GM12878 (cell line): ENCODE results near the gene LNX2. TPM values are rescaled to one million over a fixed set of nuclear protein-coding genes. Genes with fewer than 3 reads are reported as not detected.

Experiments
- ATAC-seq: fragments of 200-7000 bp; cut with Tn5 transposase; 3 replicates; pipeline ENCODE4 v1.9.1; 2020; ENCODE audit warnings: mild to moderate bottlenecking, moderate library complexity
- BruUV-seq: library from RNA; stranded (reverse); fragments of 400-500 nt; replicated peaks from 2 replicates; lab custom pipeline; 2021; lab: Mats Ljungman, UMichigan
- CTCF ChIA-PET: fragments of 300-600 bp; sonication (Branson Sonifier 250); formaldehyde crosslinking; extraction: SDS; loops from one replicate; lab custom pipeline; 2021; ENCODE audit warnings: inconsistent platforms; lab: Yijun Ruan, JAX
- POLR2A ChIA-PET: fragments of 350-600 bp; formaldehyde crosslinking; extraction: SDS; loops from one replicate; lab custom pipeline; 2021; ENCODE audit warnings: inconsistent platforms; lab: Charles Lee
- RAD21 ChIA-PET: fragments of 300-600 bp; sonication (Branson Sonifier 250); formaldehyde crosslinking; loops from one replicate; lab custom pipeline; 2023; ENCODE audit warnings: antibody characterized with exemption; ENCODE audit not compliant: unreplicated experiment; lab: Charles Lee
- SMC1A ChIA-PET: fragments of 300-600 bp; sonication (Branson Sonifier 250); formaldehyde crosslinking; loops from one replicate; lab custom pipeline; 2023; ENCODE audit not compliant: unreplicated experiment, uncharacterized antibody; lab: Charles Lee
- DNase-seq: peaks from one replicate; pipeline ENCODE4 v3.0.0-alpha.2; 2011; ENCODE audit warnings: low read depth, low spot score
- FAIRE-seq: peaks from 3 replicates; lab custom pipeline; 2011; peaks lifted over from hg19 to GRCh38; lab: Jason Lieb, UNC
- H2AFZ ChIP-seq: 2 replicates; pipeline ENCODE4 v1.6.0; 2011; ENCODE audit warnings: low read depth, low read length, control low read depth; ENCODE audit not compliant: control insufficient read depth
- H3K27ac ChIP-seq: 2 replicates; pipeline ENCODE4 v1.5.1; 2011; ENCODE audit warnings: control low read depth; ENCODE audit not compliant: control insufficient read depth, insufficient read depth
- H3K27me3 ChIP-seq, 2 experiments: replicated peaks in 1 of 2; 2 replicates each; pipeline versions ENCODE4 v1.6.0 to v1.6.1; 2011; ENCODE audit warnings: low read length in 1 of 2; ENCODE audit not compliant: control insufficient read depth in 2 of 2, insufficient read depth in 2 of 2
- H3K36me3 ChIP-seq, 2 experiments: 2 replicates each; pipeline ENCODE4 v1.5.1; 2011; ENCODE audit warnings: low read length in 1 of 2; ENCODE audit not compliant: control insufficient read depth in 2 of 2, insufficient read depth in 2 of 2
- H3K4me1 ChIP-seq: 2 replicates; pipeline ENCODE4 v1.6.1; 2011; ENCODE audit warnings: mild to moderate bottlenecking, low read length, moderate library complexity, mixed read lengths; ENCODE audit not compliant: control insufficient read depth, insufficient read depth
- H3K4me2 ChIP-seq: 2 replicates; pipeline ENCODE4 v1.6.0; 2011; ENCODE audit warnings: control low read depth; ENCODE audit not compliant: control insufficient read depth, insufficient read depth
- H3K4me3 ChIP-seq: fragments of 200-600 bp; sonication (generic); 2 replicates; pipeline ENCODE4 v1.5.1; 2016
- H3K79me2 ChIP-seq: 2 replicates; pipeline ENCODE4 v1.6.0; 2011; ENCODE audit warnings: low read length; ENCODE audit not compliant: control insufficient read depth, insufficient read depth
- H3K9ac ChIP-seq: 2 replicates; pipeline ENCODE4 v1.8.0; 2011; ENCODE audit warnings: low read length, control low read depth, mixed read lengths; ENCODE audit not compliant: control insufficient read depth, insufficient read depth
- H3K9me3 ChIP-seq: replicated peaks from 3 replicates; pipeline ENCODE4 v1.5.1; 2011; ENCODE audit warnings: mild to moderate bottlenecking, low read length; ENCODE audit not compliant: control insufficient read depth, insufficient read depth
- H4K20me1 ChIP-seq: 2 replicates; pipeline ENCODE4 v1.6.0; 2011; ENCODE audit not compliant: control insufficient read depth, insufficient read depth
- CBFB ChIP-seq: IDR thresholded peaks from 2 replicates; pipeline ENCODE4 v1.6.1; 2016; ENCODE audit warnings: antibody characterized with exemption, low read depth
- CREM ChIP-seq: IDR thresholded peaks from 2 replicates; pipeline ENCODE4 v1.6.1; 2014; ENCODE audit warnings: antibody characterized with exemption, low read depth
- EP300 ChIP-seq, 2 experiments: fragments of 150-350 bp in 1 of 2; IDR thresholded peaks; 2 replicates each; pipeline ENCODE4 v1.6.1; 2011 to 2012; ENCODE audit warnings: low read depth in 2 of 2, low read length in 2 of 2, borderline replicate concordance in 1 of 2, improper control_type of control experiment in 1 of 2, inconsistent platforms in 1 of 2; ENCODE audit not compliant: control insufficient read depth in 1 of 2
- ESRRA ChIP-seq: IDR thresholded peaks from 2 replicates; pipeline ENCODE4 v1.6.1; 2012; ENCODE audit warnings: mild to moderate bottlenecking, low read length, improper control_type of control experiment
- FOXK2 ChIP-seq: fragments of 450-650 bp; IDR thresholded peaks from 2 replicates; pipeline ENCODE4 v1.6.1; 2017; ENCODE audit warnings: mild to moderate bottlenecking, moderate library complexity
- HDAC6 ChIP-seq: fragments of 200-600 bp; sonication (generic); IDR thresholded peaks from one replicate; pipeline ENCODE4 v1.8.0; 2017; ENCODE audit warnings: antibody characterized with exemption; ENCODE audit not compliant: unreplicated experiment
- KAT2A ChIP-seq: conservative IDR thresholded peaks from 2 replicates; pipeline ENCODE4 v1.6.1; 2011; ENCODE audit warnings: low read depth, low read length; ENCODE audit not compliant: control insufficient read depth
- KLF5 ChIP-seq: fragments of 450-650 bp; IDR thresholded peaks from 2 replicates; pipeline ENCODE4 v1.6.1; 2014; ENCODE audit warnings: mild to moderate bottlenecking; ENCODE audit not compliant: partially characterized antibody
- NFYA ChIP-seq: IDR thresholded peaks from 2 replicates; pipeline ENCODE4 v1.6.1; 2011; ENCODE audit warnings: low read depth, mild to moderate bottlenecking, low read length, improper control_type of control experiment, borderline replicate concordance
- RB1 ChIP-seq: fragments of 450-650 bp; formaldehyde crosslinking; IDR thresholded peaks from 2 replicates; pipeline ENCODE4 v1.6.1; 2017; ENCODE audit warnings: mild to moderate bottlenecking, borderline replicate concordance
- RBBP5 ChIP-seq: fragments of 200-600 bp; sonication (generic); conservative IDR thresholded peaks from 2 replicates; pipeline ENCODE4 v1.6.1; 2016
- SIX5 ChIP-seq: IDR thresholded peaks from 2 replicates; pipeline ENCODE4 v1.6.1; 2011; ENCODE audit warnings: mild to moderate bottlenecking, low read depth, low read length, moderate library complexity; ENCODE audit not compliant: severe bottlenecking
- SMARCA5 ChIP-seq: fragments of 450-650 bp; IDR thresholded peaks from 2 replicates; pipeline ENCODE4 v1.6.1; 2017; ENCODE audit warnings: mild to moderate bottlenecking
- SP1 ChIP-seq: IDR thresholded peaks from one replicate; pipeline ENCODE4 v1.6.1; 2011; ENCODE audit warnings: low read depth, low read length
- SREBF2 ChIP-seq: IDR thresholded peaks from 2 replicates; pipeline ENCODE4 v1.6.1; 2012; ENCODE audit warnings: mild to moderate bottlenecking, low read length
- STAT1 ChIP-seq: fragments of 450-650 bp; conservative IDR thresholded peaks from 2 replicates; pipeline ENCODE4 v1.6.1; 2014; ENCODE audit warnings: antibody characterized with exemption, mild to moderate bottlenecking
- TCF12 ChIP-seq: IDR thresholded peaks from 2 replicates; pipeline ENCODE4 v1.6.1; 2011; ENCODE audit warnings: low read depth, mild to moderate bottlenecking, low read length
- WRNIP1 ChIP-seq: IDR thresholded peaks from 2 replicates; pipeline ENCODE4 v1.6.1; 2011; ENCODE audit warnings: low read depth, low read length, improper control_type of control experiment, borderline replicate concordance
- ZNF622 ChIP-seq: fragments of 450-650 bp; IDR thresholded peaks from 2 replicates; pipeline ENCODE4 v1.6.1; 2017; ENCODE audit warnings: mild to moderate bottlenecking, inconsistent platforms
- WGBS: methylation state at CpG from one replicate; pipeline ENCODE4 v1.1.6; 2016; ENCODE audit warnings: low lambda C conversion rate; ENCODE audit not compliant: insufficient replicate concordance, insufficient coverage; ENCODE audit errors: missing lambda C conversion rate; 5-methylcytosine and 5-hydroxymethylcytosine counted together
- in situ Hi-C: fragments of 300-500 bp; cut with MboI; formaldehyde crosslinking; loops from 9 replicates; pipeline ENCODE4 v1.14.3; 2018; ENCODE audit warnings: mixed read lengths
- intact Hi-C: fragments of 100-400 bp; cut with micrococcal nuclease; formaldehyde crosslinking; loops from one replicate; pipeline ENCODE4 v1.14.2; 2022; ENCODE audit not compliant: unreplicated experiment
- polyA plus RNA-seq, 11 experiments: library from polyadenylated mRNA; depleted of rRNA in 4 of 11; unstranded in 6 of 11; stranded (reverse) in 5 of 11; fragments of >200 nt; fragmentation: Nextera tagmentation in 4 of 11; fragmentation: Illumina TruSeq in 1 of 11; extraction: Ambion mirVana in 4 of 11; extraction: Trizol in 1 of 11; gene quantifications; 1 replicate in 1 of 11; 2 replicates in 10 of 11; pipeline versions ENCODE4 v1.2.1 to v1.2.3, GENCODE V29; 2011 to 2016; ENCODE audit warnings: inconsistent platforms in 2 of 11, missing spikeins in 2 of 11, low read depth in 1 of 11
- total RNA-seq, 4 experiments: library from RNA; depleted of rRNA in 3 of 4; stranded (reverse); fragments of >200 nt in 3 of 4; fragmentation: Illumina TruSeq in 1 of 4; extraction: Trizol in 1 of 4; gene quantifications; 2 replicates each; pipeline versions ENCODE4 v1.2.1 to v1.2.3, GENCODE V29; 2013 to 2021

The LNX2 gene
- total and polyA plus RNA-seq, 10 of the 15 experiments (the other 5 are each of a cell fraction or from before 2014, with no cell fraction given) = 1.3 to 7.7 (median 4.4) TPM

- TF ChIP-seq EP300 (IDR thresholded peaks at IDR 0.05; ENCODE audit: borderline replicate concordance in 1 of 2, control insufficient read depth in 1 of 2, low read depth in 2 of 2, low read length in 2 of 2) = no peak
- TF ChIP-seq NFYA = no peak
- no peak for TF ChIP-seq SP1
- TF ChIP-seq SMARCA5 = no peak
- TF ChIP-seq FOXK2 = no peak
- TF ChIP-seq TCF12 = no peak
- no peak for TF ChIP-seq WRNIP1
Measured at GRCh38 chr13:27588405-27588804, 31.9 kb downstream of the LNX2 start (continued).

DNA sequence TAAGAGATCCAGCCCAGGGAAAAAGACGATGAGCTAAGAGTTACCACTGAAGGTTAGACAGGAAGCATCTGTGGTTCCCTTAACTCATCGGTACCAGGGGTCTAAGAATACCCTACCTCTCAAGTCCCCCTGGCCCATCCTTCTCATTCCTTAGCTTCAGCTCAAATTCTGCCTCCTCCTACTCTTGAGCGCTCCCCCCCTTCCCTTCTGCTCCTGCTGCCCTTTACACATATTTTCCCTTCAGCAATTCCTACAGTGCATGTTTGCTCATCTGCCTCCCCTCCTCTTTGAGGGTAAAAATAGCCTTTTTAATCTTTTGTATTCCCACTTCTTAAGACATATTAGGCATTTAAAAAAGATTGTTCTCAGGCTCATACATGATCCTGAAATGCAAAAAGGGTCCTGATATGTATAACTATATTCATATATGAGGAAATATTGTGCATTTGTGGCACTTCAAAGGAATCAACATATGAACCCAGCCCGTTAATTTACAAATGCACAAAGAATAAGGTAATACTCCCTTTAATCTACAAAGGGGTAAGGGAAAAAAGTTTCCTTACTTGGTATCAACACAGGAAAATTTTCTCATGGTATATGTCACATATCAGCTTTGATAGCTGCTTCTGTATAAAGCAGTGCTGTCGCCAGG lies 33.1 kb downstream of the LNX2 start:
- TF ChIP-seq RBBP5 = no peak
- no peak for TF ChIP-seq SP1
- no peak for TF ChIP-seq KLF5
- TF ChIP-seq HDAC6 = no peak
- no peak for TF ChIP-seq ESRRA
- no peak for TF ChIP-seq RB1
- no peak for TF ChIP-seq KAT2A
- no peak for TF ChIP-seq ZNF622
- no peak for TF ChIP-seq CBFB
- no peak for TF ChIP-seq SIX5
- TF ChIP-seq STAT1 = no peak
- no peak for TF ChIP-seq EP300 (IDR thresholded peaks at IDR 0.05; ENCODE audit: borderline replicate concordance in 1 of 2, control insufficient read depth in 1 of 2, low read depth in 2 of 2, low read length in 2 of 2)
- no peak for TF ChIP-seq SREBF2
- no peak for TF ChIP-seq CREM
- POLR2A ChIA-PET = no interaction called here

More for the DNA sequence above, 33.1 kb downstream of the LNX2 start:
- DNase-seq (no peak), FAIRE-seq (no peak), ATAC-seq (no peak)
- Histone ChIP-seq H3K27ac (no peak overlapping the region), H3K27me3 (no peaks in the 10 kb centered on the region), H3K36me3 (no peaks in the 10 kb centered on the region), H3K4me3 (no peak overlapping the region), H3K4me1 (no peaks in the 10 kb centered on the region), H4K20me1 (no peaks in the 10 kb centered on the region), H2AFZ (no peak overlapping the region), H3K79me2 (no peaks in the 10 kb centered on the region), H3K9me3 (no peaks in the 10 kb centered on the region; the same call in 2 of the 3 replicates), H3K9ac (no peak overlapping the region), H3K4me2 (no peak overlapping the region)
- in situ Hi-C loops = no loop called here
- ChIA-PET CTCF (no interaction called here), RAD21 (interaction anchor here (0.7 to 1.4 kb wide), 2 partner anchors 34 to 417 kb away, joined by 3 read pairs; partner anchors contain the start of gene POLR1D), SMC1A (no interaction called here)
- WGBS = 68% methylated on average over 5 of the region's 5 CpGs
- no TSS peak for BruUV-seq
- intact Hi-C loops = no loop called here
